Caco-2 (cell line): ENCODE results near the gene ZNF207. TPM values are rescaled to one million over a fixed set of nuclear protein-coding genes. Genes with fewer than 3 reads are reported as not detected.

Experiments
- BruUV-seq: library from RNA; stranded (reverse); fragments of 400-500 nt; replicated peaks from 2 replicates; lab custom pipeline; 2021; lab: Mats Ljungman, UMichigan
- CTCF ChIA-PET: fragments of 300-600 bp; sonication (Branson Sonifier 250); formaldehyde crosslinking; loops from one replicate; lab custom pipeline; 2022; ENCODE audit warnings: antibody characterized with exemption; lab: Charles Lee
- POLR2A ChIA-PET: fragments of 300-600 bp; sonication (Branson Sonifier 250); formaldehyde crosslinking; loops from one replicate; lab custom pipeline; 2022; ENCODE audit warnings: antibody characterized with exemption; lab: Charles Lee
- DNase-seq, 2 experiments: peaks; one replicate each; pipeline versions ENCODE4 v3.0.0 to v3.0.0-alpha.2; 2020 to 2022
- H3K27me3 ChIP-seq: replicated peaks from 2 replicates; pipeline ENCODE4 v1.6.0; 2011; ENCODE audit warnings: low read length; ENCODE audit not compliant: control insufficient read depth, insufficient read depth
- H3K36me3 ChIP-seq: 2 replicates; pipeline ENCODE4 v1.5.1; 2011; ENCODE audit warnings: low read length; ENCODE audit not compliant: control insufficient read depth, insufficient read depth
- H3K4me1 ChIP-seq: fragments of 250-450 bp; sonication (Bioruptor Pico); 2 replicates; pipeline ENCODE4 v1.5.1; 2020; ENCODE audit warnings: mild to moderate bottlenecking
- H3K4me3 ChIP-seq: 2 replicates; pipeline ENCODE4 v1.5.1; 2011; ENCODE audit warnings: low read depth, mild to moderate bottlenecking, control low read depth, low read length
- H3K9me3 ChIP-seq: fragments of 250-450 bp; sonication (Bioruptor Pico); 2 replicates; pipeline ENCODE4 v1.5.1; 2020; ENCODE audit warnings: mild to moderate bottlenecking, moderate library complexity
- H3K27ac Mint-ChIP-seq: one replicate; pipeline ENCODE4 v1.8.0; 2022; ENCODE audit warnings: mixed read lengths; ENCODE audit not compliant: unreplicated experiment
- H3K27me3 Mint-ChIP-seq: one replicate; pipeline ENCODE4 v1.8.0; 2022; ENCODE audit warnings: mixed read lengths; ENCODE audit not compliant: insufficient read depth, unreplicated experiment
- H3K36me3 Mint-ChIP-seq: one replicate; pipeline ENCODE4 v1.8.0; 2022; ENCODE audit warnings: mild to moderate bottlenecking, mixed read lengths; ENCODE audit not compliant: insufficient read depth, unreplicated experiment
- H3K4me1 Mint-ChIP-seq: one replicate; pipeline ENCODE4 v1.8.0; 2022; ENCODE audit warnings: low read depth, mixed read lengths; ENCODE audit not compliant: unreplicated experiment
- H3K4me3 Mint-ChIP-seq: one replicate; pipeline ENCODE4 v1.8.0; 2022; ENCODE audit warnings: mild to moderate bottlenecking, moderate library complexity, mixed read lengths; ENCODE audit not compliant: unreplicated experiment
- H3K9me3 Mint-ChIP-seq: one replicate; pipeline ENCODE4 v1.8.0; 2022; ENCODE audit warnings: mixed read lengths; ENCODE audit not compliant: unreplicated experiment
- CTCF ChIP-seq, 2 experiments: fragments of 200-600 bp in 1 of 2; IDR thresholded peaks; 1 replicate in 1 of 2; 2 replicates in 1 of 2; pipeline versions ENCODE4 v1.5.1 to v1.8.0; 2011 to 2022; ENCODE audit warnings: antibody characterized with exemption in 1 of 2, control low read depth in 1 of 2, inconsistent platforms in 1 of 2, low read depth in 1 of 2, low read length in 1 of 2, mild to moderate bottlenecking in 1 of 2, moderate library complexity in 1 of 2; ENCODE audit not compliant: insufficient read depth in 1 of 2, severe bottlenecking in 1 of 2, unreplicated experiment in 1 of 2
- intact Hi-C: fragments of 100-400 bp; cut with micrococcal nuclease; formaldehyde crosslinking; loops from one replicate; pipeline ENCODE4 v1.10.0; 2022; ENCODE audit not compliant: unreplicated experiment
- total RNA-seq: library from RNA; stranded (reverse); gene quantifications from 2 replicates; pipeline ENCODE4 v1.2.3, GENCODE V29; 2022

Gene ZNF207
- total RNA-seq, 1 experiment from 2014 or later = 211 TPM

- H3K4me3 Mint-ChIP-seq = peak overlapping the region; percentile 92
- Histone ChIP-seq H3K9me3 (no peaks in the 10 kb centered on the region), H3K4me1 (0 out of 2 replicates have a peak, but pooled peaks cover 8% of the 10 kb centered on the region), H3K4me3 (peak overlapping the region; percentile 84), H3K36me3 (no peaks in the 10 kb centered on the region), H3K27me3 (no peaks in the 10 kb centered on the region)
- peak in 1 of 2 experiments; percentile 29 for DNase-seq
- H3K36me3 Mint-ChIP-seq = peaks cover 7% of the 10 kb centered on the region
- TSS peak; percentile 18 for BruUV-seq
- H3K27me3 Mint-ChIP-seq = no peaks in the 10 kb centered on the region
- CTCF ChIA-PET = interaction anchor here (0.6 to 1.0 kb wide), 3 partner anchors 7 to 103 kb away, joined by 3 to 6 read pairs (median 4); partner anchors contain the start of gene PSMD11
- H3K4me1 Mint-ChIP-seq = peaks cover 16% of the 10 kb centered on the region
- intact Hi-C loops = no loop called here
- peak in 1 of 2 experiments; percentile 18 for TF ChIP-seq CTCF (IDR thresholded peaks at IDR 0.05; ENCODE audit: insufficient read depth in 1 of 2, low read depth in 1 of 2, low read length in 1 of 2, severe bottlenecking in 1 of 2, unreplicated experiment in 1 of 2)
- peak overlapping the region; percentile 82 for H3K27ac Mint-ChIP-seq
- no peaks in the 10 kb centered on the region for H3K9me3 Mint-ChIP-seq
- POLR2A ChIA-PET = interaction anchor here (0.5 to 0.6 kb wide), 3 partner anchors 10 to 487 kb away, joined by 4 to 8 read pairs (median 5); partner anchors contain the start of gene PSMD11
Observed at GRCh38 chr17:32341141-32341856, 8.7 kb upstream of the ZNF207 start.

DNA sequence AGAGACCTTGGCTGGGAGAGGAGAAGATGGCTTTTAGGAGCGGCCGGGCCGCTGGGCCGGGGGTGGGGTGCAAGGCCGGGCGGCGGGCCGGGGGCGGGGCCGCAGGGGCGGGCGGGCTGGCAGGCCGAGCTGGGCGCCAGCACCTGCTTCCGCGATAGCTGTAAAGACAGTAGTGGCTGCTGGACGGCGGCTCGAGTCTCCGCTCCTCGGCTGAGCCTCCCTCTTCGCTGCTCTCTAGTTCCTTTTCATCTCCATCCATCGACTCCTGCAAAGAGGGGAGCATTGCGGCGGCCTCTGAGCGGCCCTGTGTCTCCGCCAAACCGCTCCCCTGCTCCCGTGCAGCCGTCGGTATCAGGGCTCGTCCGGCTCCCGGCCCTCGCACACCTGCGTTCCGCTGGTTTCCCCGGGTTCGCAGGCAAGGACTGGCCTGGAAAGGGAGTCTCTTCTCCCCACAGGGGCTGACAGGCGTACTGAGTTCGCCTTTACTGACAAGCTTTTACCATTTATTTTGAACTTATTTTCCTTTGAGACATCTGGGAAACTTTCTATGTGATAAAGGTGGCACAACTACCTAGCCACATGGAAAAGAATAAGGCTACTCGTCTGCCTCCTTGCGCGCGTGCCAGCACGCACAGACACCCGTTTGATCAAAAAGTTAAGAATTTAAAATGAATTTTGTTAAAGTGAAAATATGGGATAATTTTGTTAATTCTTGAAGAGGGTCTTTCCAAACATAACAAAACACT lies 7.9 kb upstream of the ZNF207 start, which contains the start of gene C17orf75:
TSS of gene C17orf75 (minus strand) at position 317 of the 746 bp plus-strand sequence. CDS start at position 283, 34 bp downstream.
- Mint-ChIP-seq H3K4me3 (peak within 1 kb of the TSS; percentile 92), H3K4me1 (peaks cover 16% of the 10 kb centered on the region), H3K9me3 (no peaks in the 10 kb centered on the region), H3K27ac (peak within 1 kb of the TSS; percentile 82), H3K27me3 (no peaks in the 10 kb centered on the region), H3K36me3 (peaks cover 7% of the 10 kb centered on the region)
- CTCF ChIA-PET = no interaction called here
- POLR2A ChIA-PET = interaction anchor here (0.5 to 0.9 kb wide), 3 partner anchors 9 to 487 kb away, joined by 4 to 8 read pairs (median 4); partner anchors contain the start of gene PSMD11
- Histone ChIP-seq H3K4me1 (0 out of 2 replicates have a peak, but pooled peaks cover 8% of the 10 kb centered on the region), H3K4me3 (peak within 1 kb of the TSS; percentile 84), H3K27me3 (no peaks in the 10 kb centered on the region), H3K9me3 (no peaks in the 10 kb centered on the region), H3K36me3 (no peaks in the 10 kb centered on the region)
- no peak for TF ChIP-seq CTCF (IDR thresholded peaks at IDR 0.05; ENCODE audit: insufficient read depth in 1 of 2, low read depth in 1 of 2, low read length in 1 of 2, severe bottlenecking in 1 of 2, unreplicated experiment in 1 of 2)
- BruUV-seq = no TSS peak
- intact Hi-C loops = no loop called here
- peak; percentile 86 to 88 for DNase-seq
